Measurements from ENCODE around the gene ELK4.

The ELK4 gene

DNA sequence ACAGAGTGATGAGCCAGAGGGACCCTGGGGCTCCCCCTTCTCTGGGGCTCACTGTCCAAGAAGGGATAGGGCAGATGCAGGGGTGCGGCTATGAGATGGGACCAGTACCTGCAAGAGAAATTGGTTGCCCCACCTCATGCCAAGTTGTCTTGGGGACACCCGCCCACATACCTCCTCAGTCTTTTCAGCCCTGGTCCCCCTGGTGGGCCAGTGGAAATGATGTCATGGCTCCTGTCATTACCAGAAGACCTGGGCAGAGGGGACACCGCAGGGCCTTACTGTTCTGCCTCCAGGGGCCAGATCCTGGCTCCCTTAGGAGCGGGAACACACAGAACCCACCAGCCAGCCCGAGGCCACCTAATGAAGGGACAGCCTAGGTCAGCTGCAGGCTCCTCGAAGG is 64.1 kb downstream of the ELK4 start:
- TF ChIP-seq POLR2AphosphoS5 (IDR thresholded peaks at IDR 0.05; ENCODE audit: low read depth, low read length), result no peak

DNA sequence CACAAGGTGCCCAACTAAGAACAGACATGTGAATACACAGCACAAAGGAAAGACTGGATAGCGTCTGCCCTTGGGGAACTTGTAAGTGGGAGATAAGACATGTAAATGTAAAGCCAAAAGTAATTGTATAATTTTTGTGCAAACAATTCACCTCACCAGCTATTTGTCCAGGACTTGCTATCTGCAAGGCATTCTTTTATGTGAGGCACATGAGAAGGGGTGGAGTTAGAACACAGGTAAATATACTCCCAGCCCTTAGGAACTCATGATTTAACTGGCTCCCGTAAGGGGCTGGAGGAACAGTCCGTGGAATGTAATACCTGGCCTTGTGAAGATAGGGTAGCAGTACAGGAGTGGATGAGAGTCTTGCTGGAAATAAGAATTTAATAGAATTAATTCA is 66.0 kb downstream of the ELK4 start:
- TF ChIP-seq REST (IDR thresholded peaks at IDR 0.05; ENCODE audit: insufficient read depth in 1 of 2, low read depth in 2 of 2, low read length in 2 of 2) (no peak), TAF1 (IDR thresholded peaks at IDR 0.05; ENCODE audit: borderline replicate concordance, insufficient read depth, low read length) (no peak), POLR2AphosphoS5 (IDR thresholded peaks at IDR 0.05; ENCODE audit: low read depth, low read length) (no peak), SIN3A (IDR thresholded peaks at IDR 0.05; ENCODE audit: borderline replicate concordance, insufficient read depth, low read length) (no peak), FOXP2 (optimal IDR thresholded peaks at IDR 0.05; ENCODE audit: borderline replicate concordance, extremely low read depth, extremely low read length, insufficient read depth) (no peak)

DNA sequence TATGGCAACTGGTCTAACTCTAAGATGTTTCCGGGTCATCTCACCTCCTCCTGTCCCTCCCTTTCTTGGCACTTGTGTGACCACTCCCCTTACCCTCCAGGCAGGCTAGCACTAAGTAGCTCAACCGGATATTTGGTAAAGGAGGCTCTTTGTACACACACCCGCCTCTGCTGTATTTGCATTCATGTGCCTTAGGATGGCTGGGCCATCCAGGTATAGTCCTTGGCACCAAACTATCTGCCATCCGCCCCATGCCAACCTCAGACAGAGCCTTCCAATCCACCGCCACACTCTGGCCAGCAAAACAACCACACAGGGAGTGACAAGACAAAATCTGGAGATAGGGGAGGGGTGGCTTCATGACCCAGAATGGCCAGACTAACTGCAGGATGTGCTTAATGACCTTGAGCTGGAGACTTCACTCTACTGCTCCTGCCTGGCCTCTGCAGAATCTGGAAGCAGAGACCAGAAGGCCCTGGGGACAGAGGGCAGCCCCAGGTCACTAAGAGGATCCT is 67.8 kb downstream of the ELK4 start:
- TF ChIP-seq REST (IDR thresholded peaks at IDR 0.05; ENCODE audit: insufficient read depth in 1 of 2, low read depth in 2 of 2, low read length in 2 of 2) (no peak), POLR2AphosphoS5 (IDR thresholded peaks at IDR 0.05; ENCODE audit: low read depth, low read length) (no peak)

DNA sequence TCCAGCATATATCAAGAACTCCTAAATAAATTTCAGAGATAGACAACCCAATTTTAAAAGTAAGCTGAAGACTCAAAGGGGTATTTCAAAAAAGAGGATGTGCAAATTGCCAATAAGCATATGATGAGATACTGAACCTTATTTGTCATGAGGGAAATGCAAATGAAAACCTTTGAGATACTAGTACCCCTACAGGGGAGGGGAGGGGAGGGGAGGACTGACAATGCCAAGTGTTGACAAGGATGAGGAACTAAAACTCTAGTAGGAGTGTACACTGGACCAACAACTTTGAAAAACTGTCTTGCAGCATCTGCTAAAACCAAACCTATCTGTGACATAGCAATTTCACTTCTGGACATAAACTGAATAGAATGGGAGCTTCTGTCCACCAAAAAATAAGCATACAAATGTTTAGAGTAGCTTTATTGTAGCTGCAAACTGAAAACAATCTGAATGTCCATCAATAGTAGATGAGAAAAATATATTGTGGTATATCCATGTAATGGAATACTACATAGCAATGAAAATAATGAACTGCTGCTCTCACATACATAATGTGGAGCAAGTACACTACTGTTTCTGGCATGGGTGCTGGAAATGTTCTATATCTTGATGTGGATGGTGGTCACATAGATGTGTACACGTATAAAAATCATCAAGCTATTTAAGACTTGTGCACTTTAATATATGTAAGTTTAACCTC is 70.2 kb downstream of the ELK4 start:
- TF ChIP-seq REST (IDR thresholded peaks at IDR 0.05; ENCODE audit: insufficient read depth in 1 of 2, low read depth in 2 of 2, low read length in 2 of 2) (no peak), TAF1 (IDR thresholded peaks at IDR 0.05; ENCODE audit: borderline replicate concordance, insufficient read depth, low read length) (no peak), FOXP2 (optimal IDR thresholded peaks at IDR 0.05; ENCODE audit: borderline replicate concordance, extremely low read depth, extremely low read length, insufficient read depth) (no peak), POLR2AphosphoS5 (IDR thresholded peaks at IDR 0.05; ENCODE audit: low read depth, low read length) (no peak), SIN3A (IDR thresholded peaks at IDR 0.05; ENCODE audit: borderline replicate concordance, insufficient read depth, low read length) (no peak)
